HG03442 (cell line): ENCODE results near the gene B3GNT5.

Experiments used
- ATAC-seq: cut with Tn5 transposase; IDR thresholded peaks from one replicate; pipeline ENCODE4 v1.9.1; 2021; ENCODE audit warnings: mild to moderate bottlenecking, moderate library complexity; ENCODE audit not compliant: unreplicated experiment

The B3GNT5 gene

DNA sequence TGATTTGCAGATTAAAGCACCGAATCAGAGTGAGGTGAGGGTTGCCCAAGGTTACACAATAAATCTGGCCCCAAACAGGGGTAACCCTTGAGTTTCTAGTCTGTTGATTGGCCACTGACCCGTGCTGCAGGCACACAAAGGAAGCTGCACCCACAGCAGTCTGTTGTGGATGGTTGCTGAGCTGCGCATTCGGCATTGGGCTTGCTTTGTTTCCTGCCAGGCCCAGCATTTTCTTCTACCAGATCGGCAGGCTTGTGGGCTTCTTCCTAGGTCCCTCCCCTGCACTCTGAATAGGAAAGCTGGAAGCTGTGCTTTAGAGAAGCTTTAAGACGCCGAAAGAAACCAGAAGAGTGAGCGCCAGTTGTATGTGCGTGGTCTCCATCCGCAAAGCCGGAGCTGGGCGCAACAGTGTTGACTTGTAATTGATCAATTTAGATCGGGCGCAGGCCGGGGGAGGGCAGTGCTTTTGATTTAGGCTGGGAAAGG is 12.1 kb downstream of the B3GNT5 start:
- ATAC-seq = no peak

DNA sequence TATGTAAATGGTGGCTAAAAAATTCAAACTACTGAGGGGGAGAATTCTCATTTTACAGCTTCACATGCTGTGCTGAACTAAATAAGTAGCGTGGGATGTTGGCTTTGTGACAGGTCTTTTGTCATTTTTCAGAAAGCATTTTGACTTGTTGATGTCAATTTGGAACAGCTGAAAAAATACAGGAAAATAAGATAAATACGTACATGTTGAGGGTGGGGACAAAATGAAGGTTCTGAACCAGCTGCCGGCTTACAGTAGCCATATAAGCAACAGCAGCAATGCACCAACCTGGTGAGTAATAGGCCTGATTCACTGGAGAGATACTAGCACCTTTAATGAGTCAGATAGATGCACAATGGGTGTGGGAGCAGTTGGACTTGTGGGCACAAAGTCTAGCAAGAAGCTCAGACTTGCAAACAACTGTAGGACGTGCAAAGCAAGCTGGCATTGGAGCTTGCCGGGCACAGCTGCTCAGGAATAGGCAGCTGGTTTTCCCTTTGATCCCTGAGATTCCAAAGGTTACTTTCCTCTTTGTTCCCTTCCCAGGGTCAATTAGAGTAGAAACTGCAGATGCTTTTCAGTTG is 12.9 kb downstream of the B3GNT5 start:
- ATAC-seq = no peak

DNA sequence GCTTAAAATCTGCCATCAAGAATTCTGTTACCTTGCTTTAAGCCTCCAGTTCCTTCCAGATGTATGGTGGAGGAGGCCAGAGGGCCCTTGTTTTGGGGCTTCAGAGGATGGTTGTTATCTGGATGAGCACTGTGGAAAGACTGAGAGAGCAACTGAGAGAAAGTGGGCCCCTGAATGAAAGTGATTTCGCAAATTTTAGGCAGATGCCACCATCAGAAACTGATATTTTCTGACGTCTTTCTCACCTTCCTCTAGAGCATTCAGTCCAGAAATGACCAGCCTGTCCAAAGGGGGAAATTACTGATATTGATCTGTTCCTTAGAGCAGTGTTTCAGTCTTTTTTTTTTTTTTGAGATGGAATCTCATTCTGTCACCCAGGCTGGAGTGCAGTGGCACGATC is 13.4 kb downstream of the B3GNT5 start:
- no peak for ATAC-seq

DNA sequence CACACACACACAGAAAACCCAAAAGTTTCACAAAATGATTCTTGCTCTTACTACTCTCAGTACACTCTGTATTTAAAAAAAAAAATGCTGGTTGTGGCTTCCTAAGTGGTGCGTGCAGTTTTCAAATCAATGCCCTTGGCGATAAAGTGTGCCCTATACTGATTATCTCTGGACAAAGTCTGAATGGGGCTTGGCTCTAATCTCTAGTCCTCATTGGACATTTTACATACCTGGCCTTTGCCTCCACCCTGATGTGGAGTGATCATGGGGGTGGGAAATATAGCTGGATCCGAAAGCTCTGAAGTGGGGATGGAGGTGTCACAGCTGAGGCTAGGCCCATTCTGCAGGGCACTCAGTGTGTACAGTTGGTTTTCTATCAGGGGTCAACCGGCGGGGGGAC is 14.1 kb downstream of the B3GNT5 start:
- ATAC-seq = no peak

DNA sequence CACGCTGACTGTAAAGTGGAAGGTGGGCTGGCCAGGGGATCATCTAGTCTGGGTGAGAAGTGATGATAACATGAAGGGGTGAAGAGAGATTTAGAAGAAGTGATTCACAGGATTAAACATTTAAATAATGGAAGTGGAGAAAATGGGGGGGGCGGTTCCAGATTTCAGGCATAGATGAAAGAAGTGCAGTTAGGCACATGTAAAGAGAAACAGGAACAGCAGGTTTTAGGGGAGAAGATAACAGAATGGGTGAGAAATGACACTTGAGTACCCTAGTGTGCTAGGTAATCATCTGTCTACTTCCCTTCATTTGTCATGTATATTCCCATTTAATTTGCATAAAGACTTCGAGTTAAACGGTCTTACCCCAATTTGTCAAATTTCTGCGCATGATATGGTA is 15.3 kb downstream of the B3GNT5 start:
- no peak for ATAC-seq

DNA sequence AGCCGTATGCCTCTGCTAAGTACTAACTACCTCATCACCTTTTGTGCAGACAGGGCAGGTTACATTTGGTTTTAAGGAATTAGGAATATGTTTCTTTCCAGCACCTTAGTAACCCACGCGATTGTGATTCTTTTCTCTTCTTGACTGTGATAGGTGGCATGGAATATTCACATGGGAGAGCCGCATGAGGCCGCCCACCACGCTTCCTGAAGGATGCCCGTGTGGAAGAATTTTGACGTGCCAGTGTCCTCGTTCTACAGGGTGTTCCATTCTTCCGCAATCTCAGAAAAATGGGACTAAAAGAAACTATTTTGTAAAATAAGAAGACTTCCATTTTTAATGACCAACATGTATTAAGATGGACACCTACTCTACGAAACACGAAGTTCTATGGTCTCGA is 16.3 kb downstream of the B3GNT5 start:
- ATAC-seq = no peak

DNA sequence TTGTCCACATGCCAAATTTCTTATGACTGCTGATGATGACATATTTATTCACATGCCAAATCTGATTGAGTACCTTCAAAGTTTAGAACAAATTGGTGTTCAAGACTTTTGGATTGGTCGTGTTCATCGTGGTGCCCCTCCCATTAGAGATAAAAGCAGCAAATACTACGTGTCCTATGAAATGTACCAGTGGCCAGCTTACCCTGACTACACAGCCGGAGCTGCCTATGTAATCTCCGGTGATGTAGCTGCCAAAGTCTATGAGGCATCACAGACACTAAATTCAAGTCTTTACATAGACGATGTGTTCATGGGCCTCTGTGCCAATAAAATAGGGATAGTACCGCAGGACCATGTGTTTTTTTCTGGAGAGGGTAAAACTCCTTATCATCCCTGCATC is 17.3 kb downstream of the B3GNT5 start:
- no peak for ATAC-seq

DNA sequence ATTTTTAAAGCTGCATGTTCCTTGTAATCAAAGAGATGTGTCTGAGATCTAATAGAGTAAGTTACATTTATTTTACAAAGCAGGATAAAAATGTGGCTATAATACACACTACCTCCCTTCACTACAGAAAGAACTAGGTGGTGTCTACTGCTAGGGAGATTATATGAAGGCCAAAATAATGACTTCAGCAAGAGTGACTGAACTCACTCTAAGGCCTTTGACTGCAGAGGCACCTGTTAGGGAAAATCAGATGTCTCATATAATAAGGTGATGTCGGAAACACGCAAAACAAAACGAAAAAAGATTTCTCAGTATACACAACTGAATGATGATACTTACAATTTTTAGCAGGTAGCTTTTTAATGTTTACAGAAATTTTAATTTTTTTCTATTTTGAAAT is 19.1 kb downstream of the B3GNT5 start:
- no peak for ATAC-seq

DNA sequence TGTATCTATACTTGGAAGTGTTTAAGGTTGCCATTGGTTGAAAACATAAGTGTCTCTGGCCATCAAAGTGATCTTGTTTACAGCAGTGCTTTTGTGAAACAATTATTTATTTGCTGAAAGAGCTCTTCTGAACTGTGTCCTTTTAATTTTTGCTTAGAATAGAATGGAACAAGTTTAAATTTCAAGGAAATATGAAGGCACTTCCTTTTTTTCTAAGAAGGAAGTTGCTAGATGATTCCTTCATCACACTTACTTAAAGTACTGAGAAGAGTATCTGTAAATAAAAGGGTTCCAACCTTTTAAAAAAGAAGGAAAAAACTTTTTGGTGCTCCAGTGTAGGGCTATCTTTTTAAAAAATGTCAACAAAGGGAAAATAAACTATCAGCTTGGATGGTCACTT is 19.7 kb downstream of the B3GNT5 start:
- ATAC-seq = no peak

DNA sequence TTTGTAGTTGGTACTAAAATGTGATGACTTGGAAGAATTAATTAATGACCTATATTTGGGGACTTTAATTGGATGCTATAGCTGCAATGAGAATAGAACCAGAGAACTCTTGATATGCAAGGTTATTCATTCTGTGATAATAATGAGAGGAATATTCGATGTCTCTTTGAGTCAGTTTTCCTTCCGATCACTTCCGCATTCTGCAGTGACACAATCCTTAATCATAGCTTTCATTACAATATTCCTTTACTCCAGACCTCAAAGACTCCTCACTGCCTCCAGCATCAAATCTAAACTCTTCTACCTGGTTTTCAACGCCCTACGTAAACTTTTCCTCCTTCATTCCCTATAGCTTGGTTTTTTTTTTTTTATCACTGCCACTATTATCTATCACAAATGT is 21.6 kb downstream of the B3GNT5 start:
- ATAC-seq = no peak

DNA sequence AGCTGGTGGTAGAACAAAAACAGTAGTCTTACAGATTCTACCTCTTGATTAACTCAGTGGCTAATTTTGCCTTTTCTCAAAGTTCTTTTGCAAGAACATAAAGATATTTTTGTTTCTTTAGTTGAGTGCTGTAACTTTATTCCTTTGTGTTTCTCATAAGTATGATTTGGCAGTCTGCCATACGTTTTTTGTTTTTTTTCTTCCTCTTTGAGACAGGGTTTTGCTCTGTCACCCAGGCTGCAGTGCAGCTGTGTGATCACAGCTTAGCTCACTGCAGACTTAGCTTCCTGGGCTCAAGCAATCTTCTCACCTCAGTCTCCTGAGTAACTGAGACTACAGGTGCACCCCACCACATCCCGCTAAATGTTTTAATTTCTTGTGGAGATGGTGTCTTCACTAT is 22.4 kb downstream of the B3GNT5 start:
- ATAC-seq = no peak

DNA sequence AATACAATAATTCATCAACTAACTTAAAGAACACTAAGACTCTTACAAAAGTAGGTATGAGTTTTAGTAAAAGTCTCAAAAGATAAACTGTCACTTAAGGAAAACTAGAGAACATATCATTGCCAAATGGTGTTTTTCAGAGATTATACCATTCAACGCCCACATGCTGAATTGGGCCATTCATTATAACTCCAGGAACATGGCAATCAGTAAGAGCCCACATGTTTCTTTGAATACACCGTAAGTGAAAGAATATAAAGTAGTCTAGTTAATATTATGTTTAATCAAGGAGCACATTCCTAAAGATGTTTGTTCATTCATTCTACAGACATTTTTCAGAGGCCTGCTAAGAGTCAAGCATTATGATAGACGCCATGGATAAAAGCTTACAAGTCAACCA is 22.9 kb downstream of the B3GNT5 start:
- ATAC-seq = no peak

DNA sequence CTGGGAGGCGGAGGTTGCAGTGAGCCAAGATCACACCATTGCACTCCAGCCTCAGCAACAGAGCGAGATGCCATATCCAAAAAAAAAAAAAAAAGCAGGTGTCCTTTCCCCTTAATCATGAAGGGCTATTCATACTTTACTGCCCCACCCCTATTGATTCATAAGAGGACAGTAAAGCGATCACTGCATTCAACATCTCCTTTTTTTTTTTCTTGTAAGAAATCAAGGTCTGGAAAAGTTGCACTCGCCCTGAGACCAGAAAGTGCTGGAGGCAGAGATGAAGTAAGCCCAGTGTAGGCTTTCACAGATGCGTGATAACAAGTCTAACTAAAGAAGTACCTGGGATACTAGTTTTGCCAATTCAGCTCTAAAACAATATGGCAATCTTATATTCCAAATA is 24.2 kb downstream of the B3GNT5 start:
- no peak for ATAC-seq

DNA sequence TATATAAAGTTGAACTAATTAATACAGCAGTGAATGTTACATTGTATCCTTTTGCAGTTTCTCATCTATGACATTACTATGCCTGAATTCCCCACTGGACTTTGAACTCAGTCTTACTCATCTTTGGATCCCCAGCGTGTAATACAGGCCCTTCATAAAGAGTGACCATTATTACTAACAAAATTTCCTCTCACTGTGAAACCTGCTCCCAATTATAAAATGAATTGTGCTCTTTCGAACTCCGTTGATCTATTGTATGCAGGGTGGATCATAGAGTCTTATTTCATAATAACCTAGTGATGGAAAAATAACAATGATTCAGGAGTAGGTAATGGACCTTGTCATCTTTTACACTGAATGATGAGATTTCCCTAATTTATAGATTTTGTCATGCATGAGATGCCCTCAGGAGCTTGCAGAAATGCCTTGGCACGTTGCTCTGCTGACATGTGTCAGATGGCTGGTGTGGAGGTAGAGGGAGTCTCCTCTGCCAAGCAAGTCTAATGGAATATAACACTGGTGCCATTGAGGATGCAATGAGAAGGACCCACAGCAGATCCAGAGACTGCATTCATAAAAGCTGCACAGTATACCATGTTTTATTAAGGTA is 25.5 kb downstream of the B3GNT5 start:
- ATAC-seq = no peak

DNA sequence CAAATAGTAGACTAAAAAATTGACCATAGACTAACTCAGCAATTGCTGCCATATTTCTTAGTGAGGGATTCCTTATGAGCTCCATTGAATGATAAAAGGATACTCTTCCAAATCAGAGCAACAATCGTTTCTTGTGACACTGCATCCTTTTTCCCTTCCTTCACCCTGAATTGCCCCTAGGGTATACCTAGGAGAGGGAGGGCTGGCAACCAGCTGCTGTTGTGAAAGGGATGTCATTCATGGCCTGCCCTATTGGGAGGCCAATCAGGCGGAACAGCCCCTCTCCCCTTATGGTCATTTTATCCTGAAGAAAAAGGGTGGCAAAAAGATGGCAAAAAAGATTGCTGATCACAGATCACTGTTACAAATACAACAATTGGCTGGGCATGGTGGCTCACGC is 26.3 kb downstream of the B3GNT5 start:
- no peak for ATAC-seq

DNA sequence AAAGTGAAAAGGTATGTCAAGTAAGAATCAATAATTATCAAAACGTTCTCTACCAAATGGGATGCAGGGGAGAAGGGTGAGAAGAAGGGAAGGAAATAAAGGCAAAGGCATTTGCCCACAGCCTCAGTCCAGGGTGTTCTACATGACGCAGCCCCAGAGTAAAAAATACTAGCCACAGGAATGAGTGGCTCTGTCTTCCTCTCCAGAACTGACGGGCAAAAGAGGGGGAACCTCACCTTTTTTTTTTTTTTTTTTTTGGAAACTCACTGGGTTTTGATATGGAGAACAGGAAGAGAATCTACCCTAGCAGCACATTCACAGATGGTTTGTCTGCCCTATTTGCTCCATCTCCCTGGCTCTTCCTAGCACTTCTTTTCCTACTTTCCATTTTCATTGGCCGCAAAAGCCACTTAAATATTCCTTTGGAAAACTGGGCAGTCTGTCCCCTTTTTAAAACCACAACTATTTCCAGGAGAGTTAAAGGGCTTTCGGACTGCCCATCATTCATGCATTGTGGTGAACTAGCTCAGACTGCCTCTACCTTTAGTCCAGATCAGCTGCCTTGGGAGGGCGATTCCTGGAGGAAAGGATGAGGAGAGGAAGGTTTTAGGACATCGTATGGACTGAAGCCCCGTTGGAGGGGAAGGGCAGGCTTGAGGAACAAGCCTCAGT is 28.2 kb downstream of the B3GNT5 start:
- ATAC-seq = no peak

DNA sequence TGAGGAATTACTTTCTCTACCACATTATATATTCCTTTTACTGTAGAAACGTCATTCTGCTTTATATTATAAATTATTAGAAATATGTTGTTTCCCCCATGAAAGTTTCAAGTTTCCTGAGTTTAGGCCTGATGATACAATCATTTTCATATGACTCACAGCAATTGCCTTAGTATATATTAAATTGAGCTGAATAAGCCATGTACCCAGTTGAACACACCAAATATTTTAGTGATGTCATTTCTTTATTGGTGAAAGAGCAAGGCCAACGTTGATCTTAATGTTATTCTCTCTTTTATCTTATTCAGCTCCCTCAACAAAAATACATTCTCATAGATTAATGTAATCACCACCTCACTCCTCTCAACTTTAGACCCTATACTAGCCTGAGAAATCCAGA is 30.8 kb downstream of the B3GNT5 start:
- no peak for ATAC-seq

DNA sequence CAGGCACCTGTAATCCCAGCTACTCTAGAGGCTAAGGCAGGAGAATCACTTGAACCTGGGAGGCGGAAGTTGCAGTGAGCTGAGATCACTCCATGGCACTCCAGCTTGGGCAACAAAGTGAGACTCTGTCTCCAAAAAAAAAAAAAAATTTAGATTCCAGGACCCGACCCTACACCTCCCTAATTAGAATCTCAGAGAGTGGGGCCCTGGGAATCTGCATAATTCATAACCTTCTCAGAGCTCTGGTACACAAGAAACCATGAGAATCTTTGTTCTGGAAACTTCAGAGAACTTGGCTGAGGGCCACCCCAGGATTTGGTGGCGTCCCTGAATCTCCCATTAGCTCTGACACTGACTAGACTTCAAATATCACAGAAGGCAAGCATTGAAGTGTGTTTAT is 31.5 kb downstream of the B3GNT5 start:
- ATAC-seq = no peak

DNA sequence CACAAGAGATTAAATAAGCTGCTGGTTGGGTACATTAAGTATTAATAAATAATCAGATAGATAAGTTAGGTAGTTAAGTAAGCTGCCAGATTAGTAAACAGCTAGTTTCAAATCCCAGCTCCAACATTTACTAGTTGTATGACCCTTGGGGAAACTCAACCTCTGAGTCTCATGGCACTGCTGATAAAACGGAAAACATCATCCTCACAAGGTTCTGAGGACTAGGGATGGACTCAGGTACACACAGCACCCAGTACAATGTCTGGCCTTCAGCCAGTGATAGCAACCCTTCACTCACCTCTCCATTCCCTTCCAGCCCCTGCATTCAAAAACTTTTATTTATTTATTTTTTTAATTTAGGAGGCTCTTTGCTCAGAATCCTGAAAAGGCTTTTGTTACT is 32.3 kb downstream of the B3GNT5 start:
- ATAC-seq = no peak

DNA sequence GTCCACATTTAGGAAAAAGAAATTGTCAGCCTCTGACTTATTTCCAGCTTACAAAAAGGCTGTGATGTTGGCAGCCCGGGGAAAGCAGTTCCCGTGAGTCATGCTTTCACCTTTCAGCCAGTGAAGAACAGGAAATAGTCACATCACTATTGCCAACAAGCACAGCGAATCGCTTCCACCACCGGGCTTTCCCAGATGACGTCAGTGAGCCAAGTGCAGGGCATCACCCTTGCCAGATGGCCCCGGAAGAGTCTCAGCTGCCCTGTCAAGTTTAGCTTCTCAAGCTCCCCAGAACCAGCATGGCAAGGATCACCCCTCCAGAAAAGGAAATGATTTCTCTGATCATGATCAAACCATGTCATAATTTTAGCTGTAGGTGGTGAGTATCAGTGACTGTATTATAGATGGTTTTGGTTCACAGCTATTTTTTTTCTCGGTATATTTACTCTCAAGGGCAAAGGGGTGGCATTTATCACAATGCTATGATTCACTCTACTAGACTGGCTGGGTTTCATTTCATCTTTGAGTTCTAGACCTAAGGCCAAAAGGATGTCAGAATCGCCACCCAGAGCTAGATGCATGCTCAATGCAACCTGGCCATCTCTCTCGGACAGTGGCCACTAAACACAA is 32.9 kb downstream of the B3GNT5 start:
- peak; percentile 99 for ATAC-seq

DNA sequence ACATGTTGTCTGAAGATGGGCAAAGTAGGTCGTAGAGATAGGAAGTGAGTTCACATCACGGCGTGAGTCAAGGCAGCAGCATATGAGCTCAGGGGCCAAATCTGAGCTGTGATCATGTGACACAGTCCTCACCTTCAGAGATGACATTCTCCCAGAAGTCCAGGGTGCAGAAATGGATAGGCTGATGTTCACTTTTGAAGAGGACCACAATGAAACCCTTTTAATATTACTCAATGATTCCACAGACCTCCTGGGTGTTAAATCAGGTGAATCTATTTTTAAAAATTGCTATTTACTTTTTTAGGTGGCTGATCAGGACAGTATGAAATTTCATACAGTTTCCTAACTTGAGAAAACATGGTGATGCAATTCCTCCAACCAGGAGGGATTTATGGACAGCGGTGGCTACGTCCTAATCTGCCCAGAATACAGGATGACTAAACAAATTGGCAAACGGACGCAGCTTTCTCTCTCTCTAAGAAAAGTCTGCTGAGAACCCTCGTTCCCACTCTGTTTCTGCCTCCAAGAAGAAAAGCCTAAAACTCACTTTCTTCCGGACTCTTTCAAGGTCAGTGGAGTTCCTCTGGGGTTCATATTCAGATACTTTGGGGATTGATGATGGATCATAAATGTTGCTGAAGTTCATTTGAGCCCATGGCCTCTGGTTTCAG is 34.4 kb downstream of the B3GNT5 start:
- ATAC-seq = no peak

DNA sequence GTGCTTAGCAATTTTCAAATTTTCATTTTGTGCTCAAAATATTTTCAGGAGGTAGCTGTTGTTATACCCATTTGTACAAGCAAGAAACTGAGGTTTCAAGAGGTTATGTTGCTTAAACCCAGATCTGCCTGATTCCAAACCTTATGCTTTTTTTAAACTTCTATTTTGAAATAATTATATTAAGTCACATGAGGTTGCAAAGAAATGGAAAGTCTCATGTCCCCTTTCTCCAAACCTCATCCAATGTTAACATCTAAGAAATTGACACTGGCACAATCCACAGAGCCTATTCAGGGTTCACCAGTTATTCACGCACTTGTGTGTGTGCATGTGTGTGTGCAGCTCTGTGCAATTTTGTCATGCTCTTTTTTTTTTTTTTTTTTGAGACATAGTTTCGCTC is 35.1 kb downstream of the B3GNT5 start:
- no peak for ATAC-seq
